ENCODE results near the gene C1S.
"Not testable (repeated sequence)": the region's sequence is repeated elsewhere in the genome, so short reads cannot be mapped to it uniquely, and the experiment has no call there.

The C1S gene

GRCh38 chr12:7081037-7081436, 20.5 kb downstream of the C1S start:
- DNase-seq: no peak

GRCh38 chr12:7083125-7083524, 22.6 kb downstream of the C1S start:
- no peak for DNase-seq

GRCh38 chr12:7089196-7089871, 28.8 kb downstream of the C1S start:
- DNase-seq: no peak

GRCh38 chr12:7090222-7090998, 29.9 kb downstream of the C1S start:
- DNase-seq: no peak

DNA sequence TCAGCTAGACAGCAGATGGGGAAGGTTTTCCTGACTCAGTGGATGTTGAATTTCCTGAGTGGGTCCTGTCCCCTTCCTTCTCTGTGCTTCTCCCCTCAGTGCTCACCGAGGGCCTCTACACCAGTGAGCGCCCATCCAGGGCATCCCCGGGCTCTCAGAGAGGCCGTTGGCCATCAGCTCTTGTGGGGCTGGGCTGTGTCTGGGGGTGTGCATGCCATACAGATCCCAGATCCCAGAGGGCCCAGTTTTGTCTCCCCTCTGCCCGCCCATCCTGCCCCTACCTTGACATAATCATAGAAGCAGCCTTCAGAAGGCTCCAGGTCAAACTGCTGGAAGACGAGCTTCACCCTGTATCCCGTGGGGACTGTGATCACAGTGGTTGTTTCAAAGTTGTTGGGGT, 30.7 kb downstream of the C1S start:
- DNase-seq: no peak

DNA sequence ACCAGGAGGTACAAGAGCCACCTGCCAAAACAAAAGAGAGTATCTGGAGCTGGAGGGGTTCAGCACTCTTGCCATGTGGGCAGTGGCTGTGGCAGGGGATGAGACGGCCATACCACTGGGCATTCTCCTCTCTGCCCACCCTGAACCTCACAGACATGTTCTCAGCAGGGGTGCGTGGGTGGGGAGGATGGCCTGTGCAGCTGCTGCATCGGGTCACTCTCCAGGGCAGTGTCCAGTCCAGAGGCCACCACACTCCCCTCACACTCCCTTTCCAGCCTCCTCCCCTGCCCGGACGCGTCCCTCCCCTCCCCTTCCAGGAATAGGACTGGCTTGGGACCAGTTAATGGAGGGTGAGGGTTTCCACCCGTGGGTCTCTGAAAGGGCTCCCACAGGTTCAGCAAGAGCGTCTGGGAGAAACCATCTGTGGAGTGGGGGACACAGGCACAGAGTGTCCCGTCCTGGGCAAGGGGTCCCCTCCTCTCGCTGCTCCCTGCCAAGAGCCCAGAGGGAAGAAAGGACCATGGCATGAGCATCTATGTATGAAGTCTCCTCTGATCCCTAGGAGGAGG, 31.2 kb downstream of the C1S start:
- no peak for DNase-seq

- DNase-seq: peak; percentile 7
These were observed 31.9 kb downstream of the C1S start, which contains the start of gene C1R for GRCh38 chr12:7092229-7092985. TSS of gene C1R (minus strand) at chr12:7092445. CDS start at chr12:7092388, 57 bp downstream.

GRCh38 chr12:7092986-7093460, 32.5 kb downstream of the C1S start:
- DNase-seq: no peak

DNA sequence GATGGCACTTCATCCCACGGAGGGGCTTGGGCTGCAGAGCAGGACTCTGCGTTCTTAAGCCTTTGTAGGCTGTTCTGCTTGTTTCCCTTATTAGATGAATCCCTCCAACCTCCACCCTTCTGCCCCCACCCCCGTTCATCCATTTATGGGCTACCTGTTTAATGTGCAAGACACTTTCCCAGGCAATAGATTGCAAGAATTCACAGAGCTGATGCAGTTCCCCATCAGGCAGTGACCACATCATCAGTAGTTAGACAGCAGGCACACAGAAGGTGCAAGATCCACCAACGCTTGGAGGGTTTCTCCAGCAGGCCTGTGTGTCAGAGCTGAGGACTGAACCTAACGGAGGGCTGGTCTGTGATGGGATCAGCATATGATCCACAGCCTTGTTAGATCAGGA, 33.0 kb downstream of the C1S start:
- no peak for DNase-seq

DNA sequence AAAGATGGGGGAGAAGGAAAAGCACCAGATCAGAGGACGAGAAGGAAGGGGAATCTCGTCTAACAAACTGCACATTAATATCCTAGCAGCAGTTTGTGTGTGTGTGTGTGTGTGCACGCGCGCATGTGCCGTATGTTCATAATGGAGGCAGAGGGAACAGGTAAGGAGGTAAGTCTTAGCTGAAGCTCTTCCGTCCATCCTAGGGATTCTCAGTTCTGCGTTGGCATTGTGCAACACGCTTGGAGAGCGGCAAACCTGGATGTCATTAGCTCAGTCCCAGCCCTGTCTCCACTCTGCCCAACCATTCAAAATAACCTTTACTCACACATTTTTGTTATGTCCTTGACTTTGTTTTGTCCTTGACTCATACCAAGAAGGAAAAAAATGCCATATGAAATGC, 33.4 kb downstream of the C1S start:
- no peak for DNase-seq

DNA sequence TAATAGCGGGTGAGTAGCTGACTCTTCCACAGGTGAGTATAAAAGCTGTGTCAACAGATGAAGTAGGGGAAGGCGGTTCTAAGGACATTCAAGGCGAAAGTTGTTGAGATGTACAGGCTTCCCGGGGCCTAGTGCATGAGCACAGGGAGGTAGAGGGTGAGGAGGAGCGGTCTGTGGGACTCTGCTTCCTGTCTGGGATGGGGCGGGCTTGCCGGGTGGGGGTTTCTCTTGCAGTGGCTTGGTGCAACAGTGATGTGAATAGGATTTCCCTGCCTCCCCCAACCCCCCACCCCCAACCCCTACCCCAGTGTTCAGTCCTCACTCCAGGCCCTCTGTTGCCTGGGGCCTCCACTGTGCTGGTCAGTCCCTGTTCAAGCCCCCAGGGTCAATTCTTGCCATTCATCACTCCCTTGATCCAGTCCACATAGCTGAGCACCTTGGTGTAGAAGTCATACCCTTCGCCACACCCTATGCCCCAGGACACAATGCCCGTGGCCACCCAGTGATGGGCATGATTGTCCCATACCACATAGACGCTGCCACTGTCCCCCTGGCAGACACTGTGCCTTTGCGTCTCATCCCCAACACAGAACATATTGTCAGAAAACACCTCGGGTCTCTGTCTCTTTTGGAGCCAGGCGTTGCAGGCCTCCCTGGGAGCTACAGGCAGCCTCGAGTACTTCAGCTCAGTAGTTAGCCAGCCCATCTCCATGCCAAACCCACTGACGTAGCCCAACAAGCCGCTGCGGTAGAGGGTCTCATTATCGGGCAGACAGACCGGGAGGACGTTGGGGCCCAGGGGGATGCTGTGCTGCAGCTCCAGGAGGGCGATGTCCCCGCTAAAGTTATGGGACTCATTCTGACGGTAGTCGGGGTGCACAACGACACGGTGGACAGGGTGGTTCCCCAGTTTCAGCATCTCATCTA, 35.8 kb downstream of the C1S start:
- no peak for DNase-seq

- no peak for DNase-seq
These were observed 36.5 kb downstream of the C1S start for GRCh38 chr12:7096979-7097378.

DNA sequence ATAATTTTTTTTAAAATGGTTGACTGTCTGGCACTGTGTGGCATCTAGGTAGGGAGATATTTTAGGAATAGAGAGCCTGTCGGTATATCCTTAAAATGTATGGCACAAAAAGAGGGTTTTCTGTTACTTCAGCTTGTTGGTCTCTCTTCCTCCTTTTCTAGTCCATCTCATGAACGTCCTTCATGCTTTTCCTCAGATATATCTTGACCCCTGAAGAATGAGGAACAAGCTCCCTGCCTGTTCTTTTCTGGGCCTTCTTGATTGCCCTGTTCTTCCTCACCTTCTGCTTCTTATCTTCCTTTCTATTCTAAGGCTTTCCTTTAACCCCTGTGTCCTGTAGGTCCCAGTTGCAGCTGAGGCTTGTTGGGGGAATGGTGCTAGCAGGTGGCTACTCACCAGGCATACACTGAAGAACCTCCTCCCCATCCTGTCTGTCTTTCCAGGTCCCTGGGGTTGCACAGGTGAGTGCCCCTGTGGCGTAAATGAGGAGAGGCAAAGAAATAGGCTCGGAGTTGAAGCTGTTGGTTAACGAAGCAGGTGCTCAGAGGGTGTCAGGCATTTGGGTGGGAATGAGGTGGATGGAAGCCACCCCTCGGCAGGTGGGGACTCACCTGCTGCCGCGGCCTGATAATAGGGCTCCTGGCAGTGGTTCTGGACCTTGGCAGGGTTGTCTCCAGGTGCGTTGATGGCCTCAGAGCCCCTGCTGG, 38.9 kb downstream of the C1S start:
- no peak for DNase-seq

DNA sequence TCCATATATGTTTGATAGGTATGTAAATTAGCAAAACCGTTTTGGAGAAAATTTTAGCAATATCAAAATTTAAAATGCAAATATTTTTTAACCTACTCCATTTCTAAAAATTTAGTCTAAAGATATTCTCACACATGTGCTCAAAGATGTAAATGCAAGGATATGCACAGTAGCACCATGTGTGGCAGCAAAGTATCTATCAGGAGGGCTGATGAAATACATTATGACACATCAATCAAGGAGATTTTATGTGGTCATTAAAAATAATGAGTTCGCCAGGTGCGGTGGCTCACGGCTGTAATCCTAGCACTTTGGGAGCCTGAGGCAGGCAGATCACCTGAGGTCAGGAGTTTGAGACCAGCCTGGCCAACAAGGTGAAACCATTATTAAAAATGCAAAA, 39.7 kb downstream of the C1S start:
- no peak for DNase-seq

- DNase-seq: no peak
These were observed 40.7 kb downstream of the C1S start for GRCh38 chr12:7101047-7101693.

DNA sequence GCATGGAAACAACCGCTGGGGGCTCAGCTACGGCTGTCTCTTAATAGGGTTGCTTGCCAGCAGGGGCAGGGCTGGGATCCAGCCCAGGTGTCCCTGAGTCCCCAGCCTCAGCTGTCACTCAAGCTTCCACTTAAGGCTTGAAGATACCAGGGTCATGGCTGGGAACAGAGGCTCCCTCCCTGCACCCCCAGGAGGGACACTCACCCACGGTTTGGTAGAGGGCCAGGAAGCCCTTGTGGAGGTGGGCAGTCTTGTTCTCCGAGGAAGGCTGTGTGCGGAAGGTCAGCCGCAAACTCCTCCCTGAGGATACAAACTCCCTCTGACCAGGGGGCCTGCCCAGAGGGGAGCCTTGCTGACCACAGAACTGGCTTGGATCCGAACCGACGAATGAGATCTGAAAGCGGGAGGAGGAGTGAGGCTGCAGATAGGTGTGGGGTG, 41.2 kb downstream of the C1S start:
- DNase-seq: no peak

- no peak for DNase-seq
These were observed 42.1 kb downstream of the C1S start for GRCh38 chr12:7102582-7102981.

- no peak for DNase-seq
These were observed 43.5 kb downstream of the C1S start for GRCh38 chr12:7103837-7104584.

GRCh38 chr12:7106082-7106481, 45.6 kb downstream of the C1S start:
- no peak for DNase-seq

- not testable (repeated sequence) for DNase-seq
These were observed 46.7 kb downstream of the C1S start for GRCh38 chr12:7107181-7107580.
